ENCODE measurements around the gene NOP56. TPM values are rescaled to one million over a fixed set of nuclear protein-coding genes. Genes with fewer than 3 reads are reported as not detected.

The NOP56 gene
- total and polyA plus RNA-seq, 9 of the 15 experiments (the other 6 are each of a cell fraction or from before 2014, with no cell fraction given) = 295 to 697 (median 439) TPM

- ChIA-PET POLR2A (no interaction called here), CTCF (ENCODE audit: low intra/inter-chr PET ratio) (no interaction called here)
- Histone ChIP-seq H2AFZ (ENCODE audit: low read depth, low read length) (no peak overlapping the region), H3K9me1 (ENCODE audit: control insufficient read depth, insufficient read depth, low read length) (no peaks in the 10 kb centered on the region), H3K4me1 (replicated peaks in 1 of 2; ENCODE audit: control insufficient read depth in 2 of 2, insufficient read depth in 2 of 2, low read length in 2 of 2) (no peaks in the 10 kb centered on the region), H3K4me2 (ENCODE audit: insufficient read depth, low read length) (no peak overlapping the region), H3K4me3 (no peak overlapping the region), H3K9ac (ENCODE audit: insufficient read depth in 1 of 2, low read depth in 2 of 2, low read length in 2 of 2) (no peak overlapping the region), H4K20me1 (replicated peaks; ENCODE audit: control insufficient read depth, insufficient read depth, low read length) (no peaks in the 10 kb centered on the region), H3K27me3 (ENCODE audit: control insufficient read depth in 2 of 2, insufficient read depth in 2 of 2, low read length in 2 of 2) (peaks cover 2 to 56% of the 10 kb centered on the region in 2 experiments; a peak in 2 of 5 replicates), H3K79me2 (ENCODE audit: control insufficient read depth, insufficient read depth, low read length) (no peaks in the 10 kb centered on the region), H3K27ac (ENCODE audit: extremely low read depth, low read depth, low read length) (no peak overlapping the region), H3K9me3 (replicated peaks; ENCODE audit: control insufficient read depth, insufficient read depth, low read depth, low read length) (no peaks in the 10 kb centered on the region), H3K36me3 (ENCODE audit: control insufficient read depth, insufficient read depth, low read length) (no peaks in the 10 kb centered on the region)
- no peak for FAIRE-seq
- ATAC-seq = no peak
- TF ChIP-seq MCM5 (IDR thresholded peaks at IDR 0.05; ENCODE audit: low read depth) (no peak), MCM3 (IDR thresholded peaks at IDR 0.05) (no peak), ZNF644 (tag; IDR thresholded peaks at IDR 0.05; ENCODE audit: low read depth) (no peak), JUNB (CRISPR knock-in tag; conservative IDR thresholded peaks at IDR 0.05) (no peak), ZNF133 (CRISPR knock-in tag; IDR thresholded peaks at IDR 0.05) (no peak), ATF2 (CRISPR knock-in tag; IDR thresholded peaks at IDR 0.05) (no peak), GABPB2 (CRISPR knock-in tag; conservative IDR thresholded peaks at IDR 0.05) (no peak), CREB5 (CRISPR knock-in tag; IDR thresholded peaks at IDR 0.05) (no peak), FOXA3 (CRISPR knock-in tag; conservative IDR thresholded peaks at IDR 0.05 in 1 of 2, IDR thresholded peaks at IDR 0.05 in 1 of 2) (no peak), SRSF7 (optimal IDR thresholded peaks at IDR 0.05; ENCODE audit: low read depth, low read length) (no peak), IRF2 (CRISPR knock-in tag; IDR thresholded peaks at IDR 0.05) (no peak), SIX5 (IDR thresholded peaks at IDR 0.05; ENCODE audit: borderline replicate concordance in 1 of 2, insufficient read depth in 1 of 2, low read depth in 1 of 2, low read length in 2 of 2) (no peak)
- TF ChIP-seq, protein P1, sequence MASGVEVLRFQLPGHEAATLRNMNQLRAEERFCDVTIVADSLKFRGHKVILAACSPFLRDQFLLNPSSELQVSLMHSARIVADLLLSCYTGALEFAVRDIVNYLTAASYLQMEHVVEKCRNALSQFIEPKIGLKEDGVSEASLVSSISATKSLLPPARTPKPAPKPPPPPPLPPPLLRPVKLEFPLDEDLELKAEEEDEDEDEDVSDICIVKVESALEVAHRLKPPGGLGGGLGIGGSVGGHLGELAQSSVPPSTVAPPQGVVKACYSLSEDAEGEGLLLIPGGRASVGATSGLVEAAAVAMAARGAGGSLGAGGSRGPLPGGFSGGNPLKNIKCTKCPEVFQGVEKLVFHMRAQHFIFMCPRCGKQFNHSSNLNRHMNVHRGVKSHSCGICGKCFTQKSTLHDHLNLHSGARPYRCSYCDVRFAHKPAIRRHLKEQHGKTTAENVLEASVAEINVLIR (CRISPR knock-in tag; IDR thresholded peaks at IDR 0.05) = no peak
- TF ChIP-seq, protein P2, sequence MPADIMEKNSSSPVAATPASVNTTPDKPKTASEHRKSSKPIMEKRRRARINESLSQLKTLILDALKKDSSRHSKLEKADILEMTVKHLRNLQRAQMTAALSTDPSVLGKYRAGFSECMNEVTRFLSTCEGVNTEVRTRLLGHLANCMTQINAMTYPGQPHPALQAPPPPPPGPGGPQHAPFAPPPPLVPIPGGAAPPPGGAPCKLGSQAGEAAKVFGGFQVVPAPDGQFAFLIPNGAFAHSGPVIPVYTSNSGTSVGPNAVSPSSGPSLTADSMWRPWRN (IDR thresholded peaks at IDR 0.05; ENCODE audit: low read depth) = no peak
- in situ Hi-C loops (cut with MboI) (no loop called here), intact Hi-C loops (cut with micrococcal nuclease) (no loop called here)
- no TSS peak for BruUV-seq (replicated peaks)
- no peak for DNase-seq (ENCODE audit: extremely low read depth in 1 of 4, low spot score in 3 of 4)
- 11% methylated on average over 7 of the region's 14 CpGs for WGBS (ENCODE audit: insufficient coverage, low coverage, missing lambda C conversion rate)
Observed at GRCh38 chr20:2705931-2706645, 53.7 kb downstream of the NOP56 start.

Data from K562 (cell line).